Effector memory CD8-positive, alpha-beta T cell (primary cell): ENCODE results near the gene OR7C1.
"Not testable (repeated sequence)": the region's sequence is repeated elsewhere in the genome, so short reads cannot be mapped to it uniquely, and the experiment has no call there.

Source experiments
- ATAC-seq: fragments of 150-1000 bp; cut with Tn5 transposase; replicated peaks from 2 replicates; pipeline ENCODE4 v1.10.0; 2021; ENCODE audit warnings: mild to moderate bottlenecking, moderate library complexity
- DNase-seq, 3 experiments: peaks; one replicate each; pipeline ENCODE4 v3.0.0; 2021
- H3K27ac Mint-ChIP-seq, 2 donors: one replicate each; pipeline ENCODE4 v1.8.0; 2022; ENCODE audit warnings: mild to moderate bottlenecking in 2 of 2, mixed read lengths in 2 of 2, moderate library complexity in 2 of 2
- H3K27me3 Mint-ChIP-seq, 2 donors: one replicate each; pipeline ENCODE4 v1.8.0; 2022; ENCODE audit warnings: mixed read lengths in 2 of 2
- H3K36me3 Mint-ChIP-seq: one replicate; pipeline ENCODE4 v1.8.0; 2022; ENCODE audit warnings: mild to moderate bottlenecking, moderate library complexity, mixed read lengths; ENCODE audit not compliant: insufficient read depth
- H3K4me1 Mint-ChIP-seq, 2 donors: one replicate each; pipeline ENCODE4 v1.8.0; 2022; ENCODE audit warnings: low read depth in 2 of 2, mixed read lengths in 2 of 2
- H3K4me3 Mint-ChIP-seq, 2 donors: one replicate each; pipeline ENCODE4 v1.8.0; 2022; ENCODE audit warnings: mild to moderate bottlenecking in 2 of 2, mixed read lengths in 2 of 2, moderate library complexity in 2 of 2
- H3K9me3 Mint-ChIP-seq, 2 donors: one replicate each; pipeline ENCODE4 v1.8.0; 2022; ENCODE audit warnings: mixed read lengths in 2 of 2

OR7C1 gene

DNA sequence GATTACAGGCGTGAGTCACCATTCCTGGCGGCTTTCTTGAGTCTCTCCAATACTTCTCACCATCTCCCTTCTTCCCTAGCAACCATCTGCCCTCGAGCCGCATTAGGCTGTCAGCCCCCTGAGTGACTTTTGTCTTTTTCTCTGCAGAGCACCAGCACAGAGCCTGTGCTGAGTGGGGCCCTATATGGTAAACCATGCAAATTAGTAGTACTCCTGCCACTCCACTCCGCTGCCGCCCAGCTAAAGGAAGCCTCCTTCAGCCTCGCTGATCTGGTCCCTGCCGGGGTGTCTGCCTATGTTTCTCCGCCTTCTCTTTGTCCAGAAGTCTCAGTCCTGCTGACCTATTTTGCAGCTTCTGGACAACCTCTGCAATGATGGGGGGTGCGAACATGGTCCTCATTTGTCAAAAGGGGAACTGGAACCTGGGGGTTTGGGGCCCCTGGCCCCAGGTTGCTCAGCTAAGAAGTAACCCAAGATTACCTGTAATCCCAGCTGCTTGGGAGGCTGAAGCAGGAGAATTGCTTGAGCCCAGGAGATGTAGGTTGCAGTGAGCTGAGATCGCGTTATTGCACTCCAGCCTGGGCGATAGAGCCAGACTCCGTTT, 54.3 kb downstream of the OR7C1 start:
- not testable (repeated sequence) for DNase-seq, ATAC-seq, H3K4me3 Mint-ChIP-seq, H3K9me3 Mint-ChIP-seq, H3K27ac Mint-ChIP-seq, H3K36me3 Mint-ChIP-seq
- peaks cover 4 to 16% of the 10 kb centered on the region in 2 donors for H3K4me1 Mint-ChIP-seq
- peaks cover 49 to 51% of the 10 kb centered on the region in 2 donors for H3K27me3 Mint-ChIP-seq

DNA sequence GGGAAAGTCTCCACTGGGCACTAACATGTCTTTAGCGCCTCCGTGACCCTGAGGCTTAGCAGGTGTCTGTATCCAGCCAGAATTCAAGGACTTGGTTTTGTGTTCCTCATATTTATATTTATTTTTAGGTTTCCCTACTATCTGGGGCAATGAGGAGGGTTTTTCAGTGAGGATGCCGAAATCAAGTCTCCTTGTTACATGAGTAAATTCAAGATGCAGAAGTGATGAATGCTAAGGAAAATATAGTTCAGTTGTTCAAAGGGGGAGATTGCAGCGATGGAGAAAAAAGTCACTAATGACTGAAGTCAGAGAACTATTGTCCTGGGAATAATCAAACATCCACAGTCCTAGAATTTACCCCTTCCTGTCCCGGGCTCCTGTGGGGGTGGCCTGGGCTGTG, 55.8 kb downstream of the OR7C1 start:
- H3K27ac Mint-ChIP-seq = no peak overlapping the region
- peaks cover 4 to 8% of the 10 kb centered on the region in 2 donors for H3K4me1 Mint-ChIP-seq
- peaks cover 35 to 46% of the 10 kb centered on the region in 2 donors for H3K27me3 Mint-ChIP-seq
- no peak overlapping the region for H3K4me3 Mint-ChIP-seq
- peaks cover 7% of the 10 kb centered on the region for H3K36me3 Mint-ChIP-seq
- ATAC-seq (no peak), DNase-seq (no peak)
- no peaks in the 10 kb centered on the region for H3K9me3 Mint-ChIP-seq

DNA sequence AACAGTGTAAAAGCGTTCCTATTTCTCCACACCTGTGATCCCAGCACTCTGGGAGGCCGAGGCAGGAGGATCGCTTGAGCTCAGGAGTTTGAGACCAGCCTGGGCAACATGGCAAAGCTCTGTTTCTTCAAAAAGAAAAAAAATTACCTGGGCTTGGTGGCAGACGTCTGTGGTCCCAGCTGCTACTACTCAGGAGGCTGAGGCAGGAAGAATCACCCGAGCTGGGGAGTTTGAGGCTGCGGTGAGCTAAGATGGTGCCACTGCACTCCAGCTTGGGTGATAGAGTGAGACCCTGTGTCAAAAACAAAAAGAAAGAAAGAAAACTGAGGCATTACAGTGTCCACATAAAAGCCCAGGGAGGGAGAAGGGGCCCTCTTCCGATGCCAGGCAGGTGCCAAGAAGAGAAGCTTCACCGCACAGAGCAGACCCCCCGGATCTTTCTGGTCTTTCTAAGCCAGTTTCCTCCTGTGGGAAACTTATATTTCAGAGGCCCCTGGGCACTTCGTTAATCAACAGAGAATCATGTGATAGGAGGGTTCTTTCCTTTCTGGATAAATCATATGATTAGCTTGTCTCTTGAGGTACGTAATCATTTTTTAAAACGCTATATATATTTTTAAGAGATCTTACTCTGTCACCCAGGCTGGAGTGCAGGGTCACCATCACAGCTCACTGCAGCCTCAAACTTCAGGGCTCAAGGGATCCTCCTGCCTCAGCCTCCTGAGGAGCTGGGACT, 56.7 kb downstream of the OR7C1 start, which contains the start of gene ADGRE2:
Gene ADGRE2 (minus strand): TSS at position 451 of the 736 bp plus-strand sequence. CDS start 1,804 bp downstream, outside the sequence.
- ATAC-seq, H3K4me3 Mint-ChIP-seq, H3K27ac Mint-ChIP-seq, H3K9me3 Mint-ChIP-seq, H3K4me1 Mint-ChIP-seq, DNase-seq: not testable (repeated sequence)
- Mint-ChIP-seq H3K27me3 (peaks cover 44 to 54% of the 10 kb centered on the region in 2 donors), H3K36me3 (peaks cover 10% of the 10 kb centered on the region)

DNA sequence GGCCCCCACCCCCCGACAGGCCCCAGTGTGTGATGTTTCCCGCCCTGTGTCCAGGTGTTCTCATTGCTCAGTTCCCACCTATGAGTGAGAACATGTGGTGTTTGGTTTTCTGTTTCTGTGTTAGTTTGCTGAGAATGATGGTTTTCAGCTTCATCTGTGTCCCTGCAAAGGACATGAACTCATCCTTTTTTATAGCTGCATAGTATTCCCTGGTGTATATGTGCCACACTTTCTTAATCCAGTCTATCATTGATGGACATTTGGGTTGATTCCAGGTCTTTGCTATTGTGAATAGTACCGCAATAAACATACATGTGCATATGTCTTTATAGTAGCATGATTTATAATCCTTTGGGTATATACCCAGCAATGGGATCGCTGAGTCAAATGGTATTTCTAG, 57.3 kb downstream of the OR7C1 start:
- peaks cover 48 to 50% of the 10 kb centered on the region in 2 donors for H3K27me3 Mint-ChIP-seq
- DNase-seq, ATAC-seq: not testable (repeated sequence)

DNA sequence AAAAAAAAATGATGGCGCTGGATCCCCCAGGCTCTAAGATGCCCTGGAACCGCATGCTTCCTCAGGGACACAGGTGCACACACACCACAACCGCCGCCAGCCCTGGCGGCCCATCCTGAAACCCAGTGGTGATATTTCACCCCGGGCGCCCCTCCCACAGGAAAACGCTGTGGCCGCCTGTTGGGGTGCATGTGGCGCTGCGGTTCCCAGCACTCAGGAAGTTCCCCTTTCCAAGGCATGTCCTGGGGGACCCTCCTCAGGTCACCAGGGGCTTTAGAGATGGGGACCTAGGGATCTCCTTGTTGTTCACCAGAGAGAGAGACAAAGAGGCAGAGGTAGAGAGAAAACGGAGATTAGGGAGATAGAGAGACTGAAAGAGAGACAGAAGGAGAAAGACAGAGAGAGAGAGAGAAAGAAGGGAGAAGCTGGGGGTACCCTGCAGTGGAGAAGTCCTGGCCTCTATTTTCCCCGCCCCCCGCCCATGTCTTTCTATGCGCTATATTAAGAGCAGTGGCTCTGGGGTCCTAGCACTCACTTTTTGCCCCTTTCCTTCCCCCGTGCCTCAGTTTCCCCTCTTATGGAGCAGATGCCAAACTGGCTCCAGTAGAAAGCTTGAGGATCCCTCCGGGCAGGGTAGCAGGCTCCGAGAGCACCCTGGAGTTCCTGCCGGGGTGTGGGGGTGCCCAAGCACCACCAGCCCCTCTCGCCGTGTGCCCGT, 59.0 kb downstream of the OR7C1 start:
- Mint-ChIP-seq H3K27me3 (peaks cover 48 to 50% of the 10 kb centered on the region in 2 donors), H3K36me3 (peaks cover 14% of the 10 kb centered on the region), H3K4me3 (peak overlapping the region in 1 of 2 donors; percentile 49), H3K4me1 (peaks cover 4 to 8% of the 10 kb centered on the region in 2 donors), H3K27ac (no peak overlapping the region), H3K9me3 (no peaks in the 10 kb centered on the region)
- ATAC-seq (peak; percentile 29), DNase-seq (no peak)

More for the DNA sequence above, 57.3 kb downstream of the OR7C1 start:
- H3K4me3 Mint-ChIP-seq, H3K9me3 Mint-ChIP-seq, H3K27ac Mint-ChIP-seq, H3K4me1 Mint-ChIP-seq: not testable (repeated sequence)
- H3K36me3 Mint-ChIP-seq = peaks cover 11% of the 10 kb centered on the region

DNA sequence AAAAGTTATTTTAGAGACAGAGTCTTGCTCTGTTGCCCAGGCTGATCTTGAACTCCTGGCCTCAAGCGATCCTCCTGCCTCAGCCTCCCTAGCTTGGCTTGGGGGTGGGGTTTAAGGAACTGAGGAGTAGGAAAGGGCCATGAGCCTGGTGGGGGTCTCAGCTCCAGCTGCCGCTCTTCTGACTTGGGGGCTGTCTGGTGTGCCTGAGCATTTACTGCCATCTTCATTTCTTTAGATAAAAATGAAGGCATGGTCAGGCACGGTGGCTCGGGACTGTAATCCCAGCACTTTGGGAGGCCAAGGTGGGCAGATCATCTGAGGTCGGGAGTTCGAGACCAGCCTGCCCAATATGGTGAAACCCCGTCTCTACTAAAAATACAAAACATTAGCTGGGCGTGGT, 59.7 kb downstream of the OR7C1 start:
- Mint-ChIP-seq H3K36me3 (peaks cover 14% of the 10 kb centered on the region), H3K27me3 (peaks cover 44 to 51% of the 10 kb centered on the region in 2 donors), H3K4me3 (peak overlapping the region in 1 of 2 donors; percentile 49)
- H3K4me1 Mint-ChIP-seq, H3K27ac Mint-ChIP-seq, H3K9me3 Mint-ChIP-seq, DNase-seq, ATAC-seq: not testable (repeated sequence)

DNA sequence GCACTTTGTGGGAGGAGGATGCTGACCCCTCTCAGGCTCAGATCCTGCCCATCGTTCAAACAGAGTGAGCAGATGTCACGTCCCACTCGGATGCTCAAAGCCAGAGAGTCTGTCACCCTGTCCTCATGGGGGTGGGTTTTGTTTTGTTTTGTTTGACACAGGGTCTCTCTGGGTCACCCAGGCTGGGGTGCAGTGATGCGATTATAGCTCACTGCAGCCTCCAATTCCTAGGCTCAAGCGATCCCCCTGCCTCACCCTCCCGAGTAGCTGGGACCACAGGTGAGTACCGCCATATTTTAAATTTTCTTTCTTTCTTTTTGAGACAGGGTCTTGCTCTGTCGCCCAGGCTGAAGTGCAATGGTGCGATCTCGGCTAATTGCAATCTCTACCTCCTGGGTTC, 60.6 kb downstream of the OR7C1 start:
- DNase-seq (no peak), ATAC-seq (no peak)
- Mint-ChIP-seq H3K4me3 (no peak overlapping the region), H3K9me3 (no peaks in the 10 kb centered on the region), H3K36me3 (peaks cover 11% of the 10 kb centered on the region), H3K27me3 (peaks cover 44 to 60% of the 10 kb centered on the region in 2 donors), H3K27ac (no peak overlapping the region), H3K4me1 (peaks cover 4 to 8% of the 10 kb centered on the region in 2 donors)

DNA sequence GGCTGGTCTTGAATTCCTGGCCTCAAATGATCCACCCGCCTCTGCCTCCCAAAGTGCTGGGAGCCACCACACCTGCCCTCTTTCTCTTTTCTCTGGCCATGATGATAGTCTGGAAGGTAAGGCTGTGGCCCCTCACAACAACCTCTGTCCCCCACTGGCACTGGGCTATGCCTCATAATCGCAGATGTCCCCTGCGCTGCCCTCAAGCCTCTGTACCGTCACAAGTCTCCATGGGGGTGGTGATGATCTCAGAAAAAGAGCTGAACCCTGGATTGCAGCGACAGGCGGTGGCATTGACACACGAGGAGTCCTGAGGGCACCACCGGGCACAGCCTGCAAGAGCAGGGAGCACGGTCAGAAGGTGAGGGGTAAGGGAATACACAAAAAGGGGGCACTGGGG, 61.3 kb downstream of the OR7C1 start:
- ATAC-seq, DNase-seq, H3K4me3 Mint-ChIP-seq, H3K27ac Mint-ChIP-seq, H3K9me3 Mint-ChIP-seq, H3K4me1 Mint-ChIP-seq: not testable (repeated sequence)
- Mint-ChIP-seq H3K27me3 (peaks cover 43 to 60% of the 10 kb centered on the region in 2 donors), H3K36me3 (peaks cover 11% of the 10 kb centered on the region)

DNA sequence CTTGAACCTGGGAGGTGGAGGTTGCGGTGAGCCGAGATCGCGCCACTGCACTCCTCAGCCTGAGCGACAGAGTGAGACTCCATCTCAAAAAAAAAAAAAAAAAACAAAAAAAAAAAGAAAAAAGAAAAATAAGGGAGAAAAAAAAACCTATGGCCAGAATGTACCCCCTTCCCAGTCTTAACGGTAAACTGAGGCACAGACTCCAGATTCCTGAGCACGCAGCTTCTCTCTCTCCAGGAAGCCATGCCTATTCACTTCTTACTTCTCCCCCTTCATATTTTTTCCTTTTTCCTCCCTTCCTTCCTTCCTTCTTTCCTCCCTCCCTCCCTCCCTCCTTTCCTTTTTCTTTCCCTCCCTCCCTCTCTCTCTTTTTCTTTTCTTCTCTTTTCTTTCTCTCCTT, 62.0 kb downstream of the OR7C1 start:
- no peaks in the 10 kb centered on the region for H3K9me3 Mint-ChIP-seq
- ATAC-seq (no peak), DNase-seq (no peak)
- H3K27me3 Mint-ChIP-seq = peaks cover 43 to 60% of the 10 kb centered on the region in 2 donors
- peaks cover 4 to 8% of the 10 kb centered on the region in 2 donors for H3K4me1 Mint-ChIP-seq
- no peak overlapping the region for H3K4me3 Mint-ChIP-seq
- H3K27ac Mint-ChIP-seq = no peak overlapping the region
- peaks cover 11% of the 10 kb centered on the region for H3K36me3 Mint-ChIP-seq

DNA sequence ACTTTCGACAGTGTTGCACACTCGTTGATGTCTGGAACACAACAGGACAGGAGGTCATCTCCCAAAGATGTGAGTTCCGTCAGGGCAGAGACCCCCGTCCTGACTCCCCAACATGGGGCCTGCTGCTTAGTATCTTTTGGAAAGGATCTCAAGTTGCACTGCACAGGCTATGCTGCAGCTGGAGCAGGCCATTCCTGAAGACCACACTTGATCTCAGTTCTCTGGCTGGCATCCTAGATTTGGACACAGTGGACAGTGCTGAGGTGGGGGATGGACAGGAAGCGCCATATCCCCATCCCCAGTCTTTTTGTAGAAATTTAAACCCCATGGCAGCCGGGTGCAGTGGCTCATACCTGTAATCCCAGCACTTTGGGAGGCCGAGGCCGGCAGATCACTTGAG, 62.5 kb downstream of the OR7C1 start:
- H3K4me3 Mint-ChIP-seq = no peak overlapping the region
- no peak overlapping the region for H3K27ac Mint-ChIP-seq
- H3K27me3 Mint-ChIP-seq = peaks cover 43 to 54% of the 10 kb centered on the region in 2 donors
- H3K4me1 Mint-ChIP-seq = peaks cover 4 to 8% of the 10 kb centered on the region in 2 donors
- peaks cover 11% of the 10 kb centered on the region for H3K36me3 Mint-ChIP-seq
- no peak for ATAC-seq
- DNase-seq = no peak
- H3K9me3 Mint-ChIP-seq = no peaks in the 10 kb centered on the region

DNA sequence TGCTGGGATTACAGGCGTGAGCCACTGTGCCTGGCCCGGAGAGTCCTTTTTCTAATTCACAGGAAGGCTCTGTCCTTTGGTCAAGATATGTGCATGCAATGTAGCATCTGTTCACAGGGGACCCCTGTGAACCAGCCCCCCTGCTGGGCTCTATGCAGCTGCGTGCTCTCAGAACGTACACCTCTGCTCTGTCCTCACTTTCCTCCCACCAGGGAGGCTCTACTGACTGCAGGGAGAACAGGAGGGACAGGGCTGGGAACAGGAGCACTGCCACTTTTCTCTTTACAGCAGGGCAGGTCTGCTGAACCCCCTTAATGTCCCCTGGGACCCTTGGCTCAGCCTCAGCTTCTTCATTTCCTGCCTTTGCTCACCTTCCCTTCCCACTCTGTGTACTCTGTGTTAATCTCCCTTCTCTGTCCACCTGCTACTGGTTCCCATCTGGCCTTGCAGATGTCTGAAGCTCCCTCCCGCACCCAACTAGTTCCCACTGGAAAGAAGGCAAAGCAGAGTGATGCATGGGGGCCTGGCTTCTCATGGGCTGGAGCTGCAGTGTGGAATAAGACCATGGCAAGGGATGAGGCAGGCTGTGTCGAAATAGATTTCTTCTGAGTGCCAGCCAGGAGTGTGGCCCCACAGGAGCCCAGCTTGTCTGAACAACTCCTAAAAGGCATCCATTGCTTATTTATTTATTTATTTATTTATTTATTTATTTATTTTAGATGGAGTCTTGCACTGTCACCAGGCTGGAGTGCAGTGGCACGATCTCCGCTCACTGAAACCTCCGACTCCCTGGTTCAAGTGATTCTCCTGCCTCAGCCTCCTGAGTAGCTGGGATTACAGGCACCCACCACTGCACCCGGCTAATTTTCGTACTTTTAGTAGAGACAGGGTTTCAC, 63.8 kb downstream of the OR7C1 start:
- H3K36me3 Mint-ChIP-seq = peaks cover 8% of the 10 kb centered on the region
- ATAC-seq = no peak
- no peaks in the 10 kb centered on the region for H3K9me3 Mint-ChIP-seq

DNA sequence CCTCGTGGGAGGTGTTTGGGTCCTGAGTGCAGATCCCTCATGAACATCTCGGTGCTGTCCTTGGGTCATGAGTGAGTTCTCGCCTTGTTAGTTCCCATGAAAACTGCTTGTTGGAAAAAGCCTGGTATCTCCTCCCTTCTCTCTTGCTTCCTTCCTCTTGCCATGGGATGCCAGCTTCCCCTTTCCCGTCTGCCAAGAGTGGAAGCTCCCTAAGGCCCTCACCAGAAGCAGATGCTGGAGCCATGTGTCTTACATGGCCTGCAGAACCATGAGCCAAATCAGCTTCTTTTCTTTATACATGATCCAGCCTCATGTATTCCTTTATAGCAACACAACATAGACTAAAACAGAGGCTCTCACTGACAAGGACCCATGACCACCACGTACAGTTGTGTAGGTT, 64.8 kb downstream of the OR7C1 start:
- H3K36me3 Mint-ChIP-seq = peaks cover 16% of the 10 kb centered on the region
- peaks cover 39 to 58% of the 10 kb centered on the region in 2 donors for H3K27me3 Mint-ChIP-seq

More for the DNA sequence above, 63.8 kb downstream of the OR7C1 start:
- peaks cover 3 to 4% of the 10 kb centered on the region in 2 donors for H3K4me1 Mint-ChIP-seq
- peaks cover 44 to 48% of the 10 kb centered on the region in 2 donors for H3K27me3 Mint-ChIP-seq
- no peak overlapping the region for H3K27ac Mint-ChIP-seq
- no peak for DNase-seq
- no peak overlapping the region for H3K4me3 Mint-ChIP-seq

DNA sequence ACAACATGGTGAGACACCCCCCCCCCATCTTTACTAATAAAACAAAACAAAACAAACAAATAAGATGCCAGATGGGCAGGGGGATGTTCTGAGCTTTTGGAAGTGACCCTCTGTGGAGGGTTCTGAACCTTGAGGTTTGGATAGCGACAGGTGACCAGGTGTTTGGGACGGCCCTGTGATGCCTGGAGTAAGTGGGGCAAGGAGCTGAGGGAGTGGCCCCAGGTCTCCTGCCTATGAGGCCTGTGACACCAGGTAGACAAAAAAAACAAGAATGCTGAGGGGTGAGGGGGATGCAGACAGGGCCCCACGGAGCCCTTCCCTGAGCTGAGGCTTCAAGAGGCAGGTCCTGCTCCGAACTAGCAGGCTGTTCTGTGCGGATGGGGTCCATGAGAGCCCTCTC, 65.8 kb downstream of the OR7C1 start:
- ATAC-seq = no peak

More for the DNA sequence above, 64.8 kb downstream of the OR7C1 start:
- DNase-seq = no peak
- no peaks in the 10 kb centered on the region for H3K9me3 Mint-ChIP-seq
- H3K4me3 Mint-ChIP-seq = no peak overlapping the region
- ATAC-seq = no peak
- H3K4me1 Mint-ChIP-seq = no peaks in the 10 kb centered on the region
- peak overlapping the region in 1 of 2 donors; percentile 36 for H3K27ac Mint-ChIP-seq

More for the DNA sequence above, 65.8 kb downstream of the OR7C1 start:
- Mint-ChIP-seq H3K36me3 (peaks cover 16% of the 10 kb centered on the region), H3K27me3 (peaks cover 39 to 67% of the 10 kb centered on the region in 2 donors), H3K27ac (no peak overlapping the region), H3K4me3 (no peak overlapping the region), H3K9me3 (no peaks in the 10 kb centered on the region), H3K4me1 (no peaks in the 10 kb centered on the region)
- DNase-seq = no peak
